Tibial artery (tissue), 4 donors: ENCODE measurements around the gene KREMEN1.

Source experiments
- DNase-seq, 2 donors: peaks; one replicate each; pipeline ENCODE4 v3.0.0-alpha.2; 2019
- H3K27ac ChIP-seq, 2 donors: fragments of 200-600 bp; sonication (generic) in 1 of 2; 1 replicate in 1 of 2; 2 replicates in 1 of 2; pipeline ENCODE4 v1.5.1; 2018 to 2019; ENCODE audit warnings: mild to moderate bottlenecking in 1 of 2
- H3K27me3 ChIP-seq, 2 donors: fragments of 200-600 bp; sonication (generic) in 1 of 2; one replicate each; pipeline versions ENCODE4 v1.5.1 to v1.6.0; 2016 to 2019
- H3K36me3 ChIP-seq, 3 donors: fragments of 200-600 bp; sonication (generic) in 2 of 3; one replicate each; pipeline ENCODE4 v1.5.1; 2016 to 2019; ENCODE audit warnings: mild to moderate bottlenecking in 2 of 3
- H3K4me1 ChIP-seq, 4 donors: fragments of 200-600 bp; sonication (generic) in 2 of 4; 1 replicate in 3 of 4; 2 replicates in 1 of 4; pipeline ENCODE4 v1.5.1; 2016 to 2019
- H3K4me3 ChIP-seq, 2 donors: fragments of 200-600 bp; sonication (generic) in 1 of 2; 1 replicate in 1 of 2; 2 replicates in 1 of 2; pipeline ENCODE4 v1.5.1; 2018 to 2019; ENCODE audit warnings: mild to moderate bottlenecking in 2 of 2
- H3K9me3 ChIP-seq, 3 donors: fragments of 200-600 bp; sonication (generic) in 1 of 3; one replicate each; pipeline ENCODE4 v1.5.1; 2016 to 2019
- CTCF ChIP-seq, 2 experiments: fragments of 200-600 bp in 1 of 2; fragments of 450-650 bp in 1 of 2; IDR thresholded peaks; one replicate each; pipeline ENCODE4 v1.5.1; 2017 to 2019; ENCODE audit warnings: antibody characterized with exemption in 2 of 2, mild to moderate bottlenecking in 1 of 2, moderate library complexity in 1 of 2
- intact Hi-C: fragments of 100-400 bp; cut with DNase I; formaldehyde crosslinking; loops from one replicate; pipeline ENCODE4 v1.15.0; 2023; ENCODE audit warnings: low total_unique reads

Gene KREMEN1

GRCh38 chr22:29212743-29213142 lies 139.9 kb downstream of the KREMEN1 start:
- Histone ChIP-seq H3K9me3 (no peaks in the 10 kb centered on the region), H3K4me3 (no peak overlapping the region), H3K27me3 (peaks cover 0 to 7% of the 10 kb centered on the region in 2 donors), H3K36me3 (no peaks in the 10 kb centered on the region), H3K4me1 (no peaks in the 10 kb centered on the region), H3K27ac (no peak overlapping the region)
- intact Hi-C loops, result no loop called here
- no peak for TF ChIP-seq CTCF (IDR thresholded peaks at IDR 0.05)
- DNase-seq, result no peak

- Histone ChIP-seq H3K4me3 (no peak overlapping the region), H3K27ac (no peak overlapping the region), H3K9me3 (no peaks in the 10 kb centered on the region), H3K27me3 (no peaks in the 10 kb centered on the region), H3K4me1 (no peaks in the 10 kb centered on the region), H3K36me3 (no peaks in the 10 kb centered on the region)
- no peak for TF ChIP-seq CTCF (IDR thresholded peaks at IDR 0.05)
- intact Hi-C loops, result no loop called here
- DNase-seq, result no peak
Measured at GRCh38 chr22:29213493-29213892, 140.7 kb downstream of the KREMEN1 start.

- Histone ChIP-seq H3K9me3 (no peaks in the 10 kb centered on the region), H3K36me3 (no peaks in the 10 kb centered on the region)
Measured at GRCh38 chr22:29214232-29214631, 141.4 kb downstream of the KREMEN1 start.

GRCh38 chr22:29215012-29215860 lies 142.4 kb downstream of the KREMEN1 start:
- H3K36me3 ChIP-seq, result no peaks in the 10 kb centered on the region
- H3K4me3 ChIP-seq, result no peak overlapping the region
- H3K9me3 ChIP-seq, result no peaks in the 10 kb centered on the region
- no peaks in the 10 kb centered on the region for H3K4me1 ChIP-seq
- no peaks in the 10 kb centered on the region for H3K27me3 ChIP-seq
- TF ChIP-seq CTCF (IDR thresholded peaks at IDR 0.05), result no peak
- DNase-seq, result no peak
- intact Hi-C loops, result no loop called here
- no peak overlapping the region for H3K27ac ChIP-seq

More at GRCh38 chr22:29214232-29214631, 141.4 kb downstream of the KREMEN1 start:
- DNase-seq, result no peak
- TF ChIP-seq CTCF (IDR thresholded peaks at IDR 0.05), result no peak
- Histone ChIP-seq H3K27me3 (no peaks in the 10 kb centered on the region), H3K4me3 (no peak overlapping the region), H3K27ac (no peak overlapping the region), H3K4me1 (no peaks in the 10 kb centered on the region)
- intact Hi-C loops, result no loop called here

GRCh38 chr22:29216011-29216872 lies 143.4 kb downstream of the KREMEN1 start:
- Histone ChIP-seq H3K27me3 (no peaks in the 10 kb centered on the region), H3K36me3 (no peaks in the 10 kb centered on the region), H3K4me1 (no peaks in the 10 kb centered on the region), H3K9me3 (no peaks in the 10 kb centered on the region), H3K27ac (no peak overlapping the region), H3K4me3 (no peak overlapping the region)
- TF ChIP-seq CTCF (IDR thresholded peaks at IDR 0.05), result no peak
- DNase-seq, result peak in 1 of 2 donors; percentile 5
- intact Hi-C loops, result no loop called here
